GM18907 (cell line): Measurements from ENCODE around the gene TMEM39B.
"Not testable (repeated sequence)": the region's sequence is repeated elsewhere in the genome, so short reads cannot be mapped to it uniquely, and the experiment has no call there.

Experiments
- ATAC-seq: cut with Tn5 transposase; IDR thresholded peaks from one replicate; pipeline ENCODE4 v1.9.1; 2021; ENCODE audit warnings: mild to moderate bottlenecking, moderate library complexity; ENCODE audit not compliant: unreplicated experiment

Gene TMEM39B

GRCh38 chr1:32111789-32112188, 39.0 kb downstream of the TMEM39B start:
- no peak for ATAC-seq

GRCh38 chr1:32112806-32113375, 40.2 kb downstream of the TMEM39B start:
- no peak for ATAC-seq

GRCh38 chr1:32113436-32113835, 40.7 kb downstream of the TMEM39B start:
- ATAC-seq, result not testable (repeated sequence)

GRCh38 chr1:32114420-32114819, 41.7 kb downstream of the TMEM39B start:
- ATAC-seq, result no peak

GRCh38 chr1:32115496-32115895, 42.8 kb downstream of the TMEM39B start:
- no peak for ATAC-seq

- no peak for ATAC-seq
Observed at GRCh38 chr1:32116531-32116930, 43.8 kb downstream of the TMEM39B start.

- no peak for ATAC-seq
Observed at GRCh38 chr1:32122151-32122550, 49.4 kb downstream of the TMEM39B start.

- ATAC-seq, result not testable (repeated sequence)
Observed at GRCh38 chr1:32123361-32123760, 50.6 kb downstream of the TMEM39B start.

- no peak for ATAC-seq
Observed at GRCh38 chr1:32125313-32125712, 52.6 kb downstream of the TMEM39B start.

- ATAC-seq, result no peak
Observed at GRCh38 chr1:32126770-32127169, 54.0 kb downstream of the TMEM39B start.

GRCh38 chr1:32127409-32128198, 54.9 kb downstream of the TMEM39B start:
- ATAC-seq, result no peak

- no peak for ATAC-seq
Observed at GRCh38 chr1:32128479-32128878, 55.7 kb downstream of the TMEM39B start.

- no peak for ATAC-seq
Observed at GRCh38 chr1:32128964-32129363, 56.2 kb downstream of the TMEM39B start.

- ATAC-seq, result not testable (repeated sequence)
Observed at GRCh38 chr1:32133950-32134280, 61.2 kb downstream of the TMEM39B start.

- no peak for ATAC-seq
Observed at GRCh38 chr1:32137111-32137510, 64.4 kb downstream of the TMEM39B start.

GRCh38 chr1:32138965-32139364, 66.2 kb downstream of the TMEM39B start:
- no peak for ATAC-seq

GRCh38 chr1:32142446-32143301, 69.9 kb downstream of the TMEM39B start:
- ATAC-seq, result no peak

GRCh38 chr1:32143302-32143695, 70.6 kb downstream of the TMEM39B start:
- ATAC-seq, result not testable (repeated sequence)

- ATAC-seq, result no peak
Observed at GRCh38 chr1:32144033-32144432, 71.3 kb downstream of the TMEM39B start.

GRCh38 chr1:32147799-32148198, 75.1 kb downstream of the TMEM39B start:
- not testable (repeated sequence) for ATAC-seq

- ATAC-seq, result no peak
Observed at GRCh38 chr1:32150847-32151246, 78.1 kb downstream of the TMEM39B start.

- ATAC-seq, result no peak
Observed at GRCh38 chr1:32151319-32151787, 78.6 kb downstream of the TMEM39B start.
